HepG2 (cell line): ENCODE measurements around the gene OSBPL2. TPM values are rescaled to one million over a fixed set of nuclear protein-coding genes. Genes with fewer than 3 reads are reported as not detected.

ENCODE experiments used
- ATAC-seq: fragments of 200-7000 bp; cut with Tn5 transposase; 3 replicates; pipeline ENCODE4 v1.9.1; 2020; ENCODE audit warnings: mild to moderate bottlenecking, moderate library complexity
- BruUV-seq: library from RNA; stranded (reverse); fragments of 400-500 nt; replicated peaks from 2 replicates; lab custom pipeline; 2021; lab: Mats Ljungman, UMichigan
- CTCF ChIA-PET: fragments of 300-600 bp; formaldehyde crosslinking; extraction: SDS; loops from one replicate; lab custom pipeline; 2021; ENCODE audit warnings: low total read pairs, inconsistent platforms, low intra/inter-chr PET ratio; lab: Yijun Ruan, JAX
- POLR2A ChIA-PET: fragments of 350-600 bp; sonication (Branson Sonifier 250); formaldehyde crosslinking; loops from one replicate; lab custom pipeline; 2020; ENCODE audit warnings: antibody characterized with exemption, inconsistent platforms; lab: Yijun Ruan, JAX
- DNase-seq: peaks from one replicate; pipeline ENCODE4 v3.0.0-alpha.2; 2015; ENCODE audit warnings: low spot score
- FAIRE-seq: peaks from 3 replicates; lab custom pipeline; 2011; peaks lifted over from hg19 to GRCh38; lab: Jason Lieb, UNC
- H2AFZ ChIP-seq: one replicate; pipeline ENCODE4 v1.6.1; 2011; ENCODE audit warnings: low read length, inconsistent platforms
- H3K27ac ChIP-seq: fragments of 300-600 bp; 3 replicates; pipeline ENCODE4 v1.8.0; 2011; ENCODE audit warnings: mixed run types, mild to moderate bottlenecking, mixed read lengths, low read length, inconsistent platforms; ENCODE audit not compliant: insufficient read depth; ENCODE audit errors: extremely low read length
- H3K27me3 ChIP-seq, 2 experiments: fragments of 200-600 bp in 1 of 2; 2 replicates in 1 of 2; 3 replicates in 1 of 2; pipeline versions ENCODE4 v1.6.0 to v1.8.0; 2011; ENCODE audit warnings: low read length in 2 of 2, mild to moderate bottlenecking in 2 of 2, moderate library complexity in 2 of 2, inconsistent platforms in 1 of 2; ENCODE audit not compliant: insufficient read depth in 2 of 2, control insufficient read depth in 1 of 2
- H3K36me3 ChIP-seq, 2 experiments: fragments of 200-600 bp in 1 of 2; replicated peaks in 1 of 2; 2 replicates in 1 of 2; 3 replicates in 1 of 2; pipeline versions ENCODE4 v1.5.1 to v1.8.0; 2011; ENCODE audit warnings: low read length in 2 of 2, inconsistent platforms in 1 of 2; ENCODE audit not compliant: insufficient read depth in 2 of 2, control insufficient read depth in 1 of 2
- H3K4me1 ChIP-seq: 2 replicates; pipeline ENCODE4 v1.5.1; 2012; ENCODE audit warnings: low read length, inconsistent platforms; ENCODE audit not compliant: insufficient read depth
- H3K4me2 ChIP-seq: 2 replicates; pipeline ENCODE4 v1.6.0; 2011; ENCODE audit warnings: low read depth, low read length, inconsistent platforms
- H3K4me3 ChIP-seq, 3 experiments: fragments of 200-600 bp in 1 of 3; sonication (generic), shearing (Covaris generic) in 1 of 3; replicated peaks in 1 of 3; 2 replicates each; pipeline ENCODE4 v1.5.1; 2011 to 2016; ENCODE audit warnings: low read length in 3 of 3, inconsistent platforms in 2 of 3, low read depth in 2 of 3, mild to moderate bottlenecking in 2 of 3, control low read depth in 1 of 3, mixed read lengths in 1 of 3; ENCODE audit not compliant: insufficient read depth in 1 of 3
- H3K79me2 ChIP-seq: one replicate; pipeline ENCODE4 v1.6.1; 2011; ENCODE audit warnings: low read length, inconsistent platforms; ENCODE audit not compliant: insufficient read depth
- H3K9ac ChIP-seq: 2 replicates; pipeline ENCODE4 v1.6.0; 2011; ENCODE audit warnings: mild to moderate bottlenecking, low read depth, low read length, inconsistent platforms; ENCODE audit not compliant: insufficient read depth
- H3K9me3 ChIP-seq: 2 replicates; pipeline ENCODE4 v1.5.1; 2012; ENCODE audit warnings: mild to moderate bottlenecking, low read length
- H4K20me1 ChIP-seq: 2 replicates; pipeline ENCODE4 v1.6.0; 2011; ENCODE audit warnings: inconsistent platforms, mild to moderate bottlenecking, low read length, moderate library complexity; ENCODE audit not compliant: insufficient read depth
- DMTF1 ChIP-seq: sonication (generic); formaldehyde crosslinking; IDR thresholded peaks from 2 replicates; pipeline ENCODE4 v1.4.0; 2020; ENCODE audit warnings: mild to moderate bottlenecking, missing genetic modification reagents
- DRAP1 ChIP-seq: IDR thresholded peaks from 2 replicates; pipeline ENCODE4 v1.6.1; 2016; ENCODE audit warnings: missing genetic modification reagents, missing compliant biosample characterization
- MNT ChIP-seq: fragments of 450-650 bp; IDR thresholded peaks from 2 replicates; pipeline ENCODE4 v1.6.1; 2016
- PREB ChIP-seq: sonication (generic); formaldehyde crosslinking; IDR thresholded peaks from 2 replicates; pipeline ENCODE4 v1.4.0; 2020; ENCODE audit warnings: missing genetic modification reagents
- SNAPC2 ChIP-seq: sonication (generic); formaldehyde crosslinking; IDR thresholded peaks from 2 replicates; pipeline ENCODE4 v1.8.1; 2022; ENCODE audit warnings: mild to moderate bottlenecking, missing genetic modification reagents
- TERF1 ChIP-seq: sonication (generic); formaldehyde crosslinking; IDR thresholded peaks from 2 replicates; pipeline ENCODE4 v1.8.0; 2022; ENCODE audit warnings: mild to moderate bottlenecking, missing genetic modification reagents, moderate library complexity
- ZNF7 ChIP-seq: IDR thresholded peaks from 2 replicates; pipeline ENCODE4 v1.6.1; 2016; ENCODE audit warnings: missing biosample characterization, missing genetic modification reagents
- ZSCAN5A ChIP-seq: sonication (generic); formaldehyde crosslinking; IDR thresholded peaks from 2 replicates; pipeline ENCODE4 v1.8.0; 2022; ENCODE audit warnings: mild to moderate bottlenecking, missing genetic modification reagents, borderline replicate concordance
- WGBS: methylation state at CpG from one replicate; pipeline ENCODE4 v1.1.6; 2017; ENCODE audit warnings: low lambda C conversion rate; 5-methylcytosine and 5-hydroxymethylcytosine counted together
- in situ Hi-C: cut with HindIII; loops from 2 replicates; pipeline ENCODE4 v1.10.0; 2017; ENCODE audit warnings: low pct_unique_long_range_greater_than_20kb; ENCODE audit not compliant: extremely low pct_ligation_motif_present
- intact Hi-C: fragments of 100-400 bp; cut with micrococcal nuclease; formaldehyde crosslinking; loops from one replicate; pipeline ENCODE4 v1.10.0; 2022; ENCODE audit not compliant: unreplicated experiment
- polyA plus RNA-seq, 8 experiments: library from polyadenylated mRNA; depleted of rRNA in 3 of 8; stranded (reverse) in 7 of 8; unstranded in 1 of 8; fragments of >200 nt; fragmentation: Illumina TruSeq in 4 of 8; extraction: Trizol in 4 of 8; gene quantifications; 2 replicates each; pipeline versions ENCODE4 v1.2.1 to v1.2.3, GENCODE V29; 2011 to 2016; ENCODE audit warnings: low read depth in 4 of 8, missing spikeins in 1 of 8, mixed read lengths in 1 of 8; ENCODE audit not compliant: insufficient read depth in 1 of 8
- total RNA-seq, 5 experiments: library from RNA; depleted of rRNA; stranded (reverse); fragments of >200 nt; fragmentation: Illumina TruSeq; extraction: Trizol; gene quantifications; 2 replicates each; pipeline ENCODE4 v1.2.3, GENCODE V29; 2016; ENCODE audit warnings: low read depth in 1 of 5

Gene OSBPL2
- total and polyA plus RNA-seq, 2 of the 13 experiments (the other 11 are each of a cell fraction or from before 2014, with no cell fraction given), result 18.5 to 37.4 TPM

GRCh38 chr20:62313021-62313420, 74.7 kb downstream of the OSBPL2 start:
- TF ChIP-seq DMTF1 (CRISPR knock-in tag), result no peak
- no peak for TF ChIP-seq PREB (CRISPR knock-in tag)
- TF ChIP-seq TERF1 (CRISPR knock-in tag), result no peak
- no peak for TF ChIP-seq ZNF7
- no peak for TF ChIP-seq DRAP1 (CRISPR knock-in tag)
- no peak for TF ChIP-seq SNAPC2
- TF ChIP-seq MNT, result no peak
- TF ChIP-seq ZSCAN5A (CRISPR knock-in tag), result no peak
- Histone ChIP-seq H3K4me1 (0 out of 2 replicates have a peak, but pooled peaks cover 6% of the 10 kb centered on the region), H3K4me3 (no peak overlapping the region), H3K4me2 (no peak overlapping the region), H3K27ac (no peak overlapping the region), H2AFZ (no peak overlapping the region), H4K20me1 (no peaks in the 10 kb centered on the region; the same call in 1 of the 2 replicates), H3K27me3 (no peaks in the 10 kb centered on the region), H3K79me2 (no peaks in the 10 kb centered on the region), H3K9ac (no peak overlapping the region), H3K36me3 (peaks cover 63 to 91% of the 10 kb centered on the region in 2 experiments), H3K9me3 (no peaks in the 10 kb centered on the region)
- ATAC-seq, result no peak
- ChIA-PET POLR2A (no interaction called here), CTCF (no interaction called here)
- in situ Hi-C loops (no loop called here), intact Hi-C loops (no loop called here)
- no peak for FAIRE-seq
- DNase-seq, result no peak
- no TSS peak for BruUV-seq
- 96% methylated on average over 26 of the region's 26 CpGs for WGBS
